LNCaP clone FGC (cell line): ENCODE measurements around the gene APOBEC4.

Experiments
- DNase-seq: peaks from one replicate; pipeline ENCODE4 v3.0.0-alpha.2; 2011; ENCODE audit warnings: low read depth
- H3K4me3 ChIP-seq: 2 replicates; pipeline ENCODE4 v1.5.1; 2011; ENCODE audit warnings: mild to moderate bottlenecking, low read depth, low read length, control low read depth
- CTCF ChIP-seq: IDR thresholded peaks from 2 replicates; pipeline ENCODE4 v1.5.1; 2012; ENCODE audit warnings: mild to moderate bottlenecking; ENCODE audit not compliant: control insufficient read depth, insufficient read depth; ENCODE audit errors: extremely low read depth

APOBEC4 gene

DNA sequence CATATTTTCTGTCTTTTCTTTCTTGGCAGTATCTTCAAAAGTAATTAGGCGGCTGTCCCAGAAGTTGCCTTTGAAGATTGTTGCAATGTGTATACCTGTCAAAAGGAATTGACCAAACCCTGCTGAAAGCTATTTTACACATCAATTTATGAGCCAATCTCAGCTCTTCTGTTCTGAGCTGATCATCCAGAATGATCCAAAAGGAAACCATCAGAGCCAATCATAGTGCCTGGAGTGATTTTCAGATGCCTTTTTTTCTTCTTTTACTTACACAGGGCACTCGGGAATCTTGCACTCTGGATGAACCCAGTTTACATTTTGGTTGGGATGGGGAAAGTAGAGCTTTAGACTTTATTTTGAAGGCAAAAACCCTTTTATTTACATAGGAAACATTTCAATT, 21.8 kb upstream of the APOBEC4 start:
- DNase-seq, result no peak
- H3K4me3 ChIP-seq, result no peak overlapping the region
- TF ChIP-seq CTCF, result no peak

DNA sequence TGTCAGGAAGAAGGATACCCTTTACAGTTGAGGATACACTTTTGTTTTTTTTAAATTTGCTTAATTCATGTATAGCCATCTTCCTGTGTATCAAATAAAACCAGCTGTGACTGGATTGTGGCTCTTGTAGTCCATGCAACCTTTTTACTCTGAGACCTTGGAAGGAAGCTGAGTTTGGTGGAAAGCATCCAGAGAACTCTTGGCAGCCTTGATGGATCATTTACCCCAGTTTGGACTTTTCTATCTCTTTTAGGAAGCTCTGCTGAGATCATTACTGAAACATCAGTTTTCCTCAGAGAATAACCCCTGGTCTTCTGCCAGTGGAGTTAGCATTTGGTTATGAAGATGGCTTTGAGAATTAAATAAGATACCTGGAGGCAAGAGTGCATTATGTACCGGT, 21.2 kb upstream of the APOBEC4 start:
- no peak overlapping the region for H3K4me3 ChIP-seq
- DNase-seq, result no peak
- TF ChIP-seq CTCF, result no peak

DNA sequence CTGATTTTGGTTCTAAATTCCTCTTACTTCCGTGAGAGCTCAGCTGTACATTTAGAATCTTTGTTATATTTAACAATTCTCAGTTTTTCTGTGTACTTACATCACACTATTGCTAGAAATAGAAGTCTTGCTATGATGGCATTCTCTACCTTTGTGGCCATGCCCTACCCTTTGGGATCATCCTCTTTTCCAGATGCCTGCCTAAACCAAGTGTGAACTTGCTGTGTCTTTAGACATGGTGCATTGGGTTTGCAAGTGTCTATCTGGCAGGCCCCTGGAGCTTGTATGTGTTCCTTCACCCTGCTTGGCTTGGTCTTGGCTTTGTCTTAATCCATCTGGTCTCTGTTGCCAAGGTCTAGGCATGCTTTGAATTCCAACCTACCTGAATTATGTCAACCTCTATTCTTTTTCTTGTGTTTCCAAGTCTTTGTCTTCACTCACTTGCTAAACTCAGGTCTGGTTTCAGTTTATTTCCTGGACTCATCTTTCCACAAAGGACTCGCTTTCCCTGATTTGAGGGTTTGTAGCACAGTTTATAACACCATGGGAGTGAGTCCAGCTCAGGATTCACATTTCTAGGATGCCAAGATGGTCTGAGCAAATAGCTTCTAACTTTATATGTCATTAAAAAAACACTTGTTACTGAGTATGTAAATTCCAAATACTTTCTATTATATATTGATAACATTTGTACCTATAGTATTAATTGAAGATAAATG, 20.6 kb upstream of the APOBEC4 start:
- TF ChIP-seq CTCF, result no peak
- DNase-seq, result no peak
- H3K4me3 ChIP-seq, result no peak overlapping the region

- no peak for DNase-seq
- H3K4me3 ChIP-seq, result no peak overlapping the region
- TF ChIP-seq CTCF, result no peak
Observed at GRCh38 chr1:183670169-183670568, 17.1 kb upstream of the APOBEC4 start.

GRCh38 chr1:183656355-183656754, 3.2 kb upstream of the APOBEC4 start:
- no peak for TF ChIP-seq CTCF
- no peak overlapping the region for H3K4me3 ChIP-seq
- no peak for DNase-seq

- no peak overlapping the region for H3K4me3 ChIP-seq
- no peak for DNase-seq
- TF ChIP-seq CTCF, result peak; percentile 84
Observed at GRCh38 chr1:183655562-183656075, 2.5 kb upstream of the APOBEC4 start.

- no peak for TF ChIP-seq CTCF
- no peak overlapping the region for H3K4me3 ChIP-seq
- no peak for DNase-seq
Observed at GRCh38 chr1:183654706-183655105, 1.6 kb upstream of the APOBEC4 start.
